GM12864 (cell line): ENCODE measurements around the gene GMPR2.

Source experiments
- DNase-seq: peaks from one replicate; pipeline ENCODE4 v3.0.0-alpha.2; 2011; ENCODE audit warnings: low read depth
- H3K4me3 ChIP-seq: 2 replicates; pipeline ENCODE4 v1.5.1; 2011; ENCODE audit warnings: mild to moderate bottlenecking, low read depth, low read length, control low read depth
- TF ChIP-seq, protein P1 (sequence below): IDR thresholded peaks from 2 replicates; pipeline ENCODE4 v1.5.1; 2011; ENCODE audit warnings: low read depth, mild to moderate bottlenecking, moderate library complexity, low read length, control low read depth, inconsistent platforms; ENCODE audit errors: missing control alignments

Gene GMPR2

DNA sequence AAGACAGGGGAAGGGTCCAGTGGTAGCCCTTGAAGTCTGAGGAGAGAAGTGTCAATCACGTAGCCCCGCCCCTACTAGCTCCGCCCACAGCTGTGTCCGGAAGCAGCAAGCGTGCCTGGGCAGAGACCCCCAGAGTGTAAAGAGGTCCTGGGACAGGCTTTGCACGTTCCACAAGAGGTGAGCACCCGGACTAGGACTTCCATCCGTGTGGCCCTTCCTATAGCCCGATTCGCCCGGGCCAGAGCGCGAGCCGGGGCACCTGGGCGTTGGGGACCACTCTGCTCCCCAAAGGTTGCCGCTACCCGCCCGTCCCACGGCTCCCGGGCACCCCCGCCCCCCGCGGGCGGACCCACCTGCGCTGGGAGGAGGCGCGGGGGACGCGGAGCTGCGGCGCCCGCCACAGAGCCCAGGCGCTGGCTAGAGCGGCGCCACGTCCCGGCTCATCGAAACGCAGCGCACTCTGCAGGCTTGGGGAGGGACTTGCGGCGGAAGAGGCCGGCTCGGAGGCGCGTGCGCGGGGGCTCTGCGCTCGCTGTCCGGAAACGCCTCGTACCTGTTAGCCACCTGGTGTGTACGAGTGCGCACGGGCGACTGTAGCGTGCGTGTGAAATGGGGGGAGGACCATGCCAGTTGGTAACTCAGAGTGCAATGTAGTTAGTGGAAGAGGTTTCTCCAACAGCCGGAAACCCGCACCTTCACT is 38.6 kb downstream of the GMPR2 start, which contains the start of gene RABGGTA:
Gene RABGGTA, minus strand, starts transcription at position 464 of the 700 bp plus-strand sequence. CDS start 482 bp downstream, outside the sequence.
- H3K4me3 ChIP-seq: peak within 1 kb of the TSS; percentile 68
- TF ChIP-seq, protein P1, sequence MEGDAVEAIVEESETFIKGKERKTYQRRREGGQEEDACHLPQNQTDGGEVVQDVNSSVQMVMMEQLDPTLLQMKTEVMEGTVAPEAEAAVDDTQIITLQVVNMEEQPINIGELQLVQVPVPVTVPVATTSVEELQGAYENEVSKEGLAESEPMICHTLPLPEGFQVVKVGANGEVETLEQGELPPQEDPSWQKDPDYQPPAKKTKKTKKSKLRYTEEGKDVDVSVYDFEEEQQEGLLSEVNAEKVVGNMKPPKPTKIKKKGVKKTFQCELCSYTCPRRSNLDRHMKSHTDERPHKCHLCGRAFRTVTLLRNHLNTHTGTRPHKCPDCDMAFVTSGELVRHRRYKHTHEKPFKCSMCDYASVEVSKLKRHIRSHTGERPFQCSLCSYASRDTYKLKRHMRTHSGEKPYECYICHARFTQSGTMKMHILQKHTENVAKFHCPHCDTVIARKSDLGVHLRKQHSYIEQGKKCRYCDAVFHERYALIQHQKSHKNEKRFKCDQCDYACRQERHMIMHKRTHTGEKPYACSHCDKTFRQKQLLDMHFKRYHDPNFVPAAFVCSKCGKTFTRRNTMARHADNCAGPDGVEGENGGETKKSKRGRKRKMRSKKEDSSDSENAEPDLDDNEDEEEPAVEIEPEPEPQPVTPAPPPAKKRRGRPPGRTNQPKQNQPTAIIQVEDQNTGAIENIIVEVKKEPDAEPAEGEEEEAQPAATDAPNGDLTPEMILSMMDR: peak; percentile 80
- DNase-seq: peak; percentile 82

DNA sequence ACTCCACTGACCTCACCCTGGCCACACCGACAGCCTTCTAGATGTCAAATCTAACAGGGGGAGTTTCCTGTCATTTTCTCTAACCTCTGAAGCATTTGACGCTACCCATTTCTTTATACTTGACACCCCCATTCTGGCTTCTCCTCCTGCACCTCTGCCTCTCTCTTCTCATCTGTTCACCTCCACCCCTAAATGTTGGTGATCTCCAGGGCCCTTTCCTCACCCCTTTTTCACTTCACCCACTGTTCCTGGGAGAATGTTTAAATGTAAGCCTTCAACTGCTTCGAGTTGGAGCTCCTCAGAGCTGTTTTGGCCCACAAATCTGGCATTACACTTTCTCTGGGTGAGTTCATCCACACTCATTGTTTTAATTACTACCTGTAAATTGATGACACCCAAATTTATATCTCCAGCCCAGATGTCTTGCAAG is 39.1 kb downstream of the GMPR2 start:
- no peak for DNase-seq
- TF ChIP-seq, protein P1: no peak
- H3K4me3 ChIP-seq: peak overlapping the region; percentile 68

DNA sequence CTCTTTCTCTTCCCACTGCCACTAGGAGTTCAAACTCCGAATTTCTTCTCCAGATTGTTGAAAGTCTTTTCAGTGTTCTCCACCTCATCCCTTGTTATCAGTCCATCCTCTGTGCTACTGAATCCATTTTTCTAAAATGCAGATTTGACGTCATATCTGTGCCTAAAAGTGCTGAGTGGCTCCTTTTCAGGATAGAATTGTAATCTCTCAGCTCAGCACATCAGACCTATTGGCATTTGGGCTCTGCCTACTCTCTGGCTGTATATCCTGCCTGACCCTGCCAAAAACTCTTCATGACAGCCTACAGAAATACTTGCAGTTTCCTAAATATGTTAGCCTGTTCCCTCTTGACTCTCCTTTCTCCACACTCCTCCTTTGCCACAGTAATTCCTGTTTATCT is 39.7 kb downstream of the GMPR2 start:
- no peak for DNase-seq
- H3K4me3 ChIP-seq: no peak overlapping the region; the same call in 1 of the 2 replicates
- TF ChIP-seq, protein P1: no peak

DNA sequence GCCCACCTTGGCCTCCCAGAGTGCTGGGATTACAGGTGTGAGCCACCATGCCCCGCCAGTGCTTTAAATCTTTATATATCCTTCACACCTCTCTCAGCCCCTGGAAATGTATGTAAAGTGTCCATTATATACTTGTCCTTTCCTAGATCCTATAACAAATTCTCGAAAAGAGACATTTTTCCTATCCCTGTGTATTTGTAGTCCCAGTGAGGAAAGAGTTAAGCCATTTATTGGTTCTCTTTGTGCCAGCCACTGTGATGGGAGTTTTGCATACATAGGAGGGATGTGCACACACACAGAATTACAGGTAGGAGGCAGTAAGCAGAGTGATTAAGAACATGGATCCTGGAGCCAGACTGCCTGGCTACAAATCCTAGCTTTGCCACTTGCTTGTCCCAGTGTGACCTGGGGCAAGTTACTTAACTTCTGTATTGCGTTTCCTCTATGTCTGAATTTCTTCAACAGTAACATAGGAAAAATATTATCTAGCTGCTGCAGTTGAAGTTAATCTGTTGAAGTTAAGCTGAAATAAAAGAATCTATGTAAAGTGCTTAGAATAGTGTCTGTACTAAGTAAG is 40.8 kb downstream of the GMPR2 start:
- TF ChIP-seq, protein P1: peak; percentile 41
- DNase-seq: no peak
- no peak overlapping the region; the same call in 1 of the 2 replicates for H3K4me3 ChIP-seq

DNA sequence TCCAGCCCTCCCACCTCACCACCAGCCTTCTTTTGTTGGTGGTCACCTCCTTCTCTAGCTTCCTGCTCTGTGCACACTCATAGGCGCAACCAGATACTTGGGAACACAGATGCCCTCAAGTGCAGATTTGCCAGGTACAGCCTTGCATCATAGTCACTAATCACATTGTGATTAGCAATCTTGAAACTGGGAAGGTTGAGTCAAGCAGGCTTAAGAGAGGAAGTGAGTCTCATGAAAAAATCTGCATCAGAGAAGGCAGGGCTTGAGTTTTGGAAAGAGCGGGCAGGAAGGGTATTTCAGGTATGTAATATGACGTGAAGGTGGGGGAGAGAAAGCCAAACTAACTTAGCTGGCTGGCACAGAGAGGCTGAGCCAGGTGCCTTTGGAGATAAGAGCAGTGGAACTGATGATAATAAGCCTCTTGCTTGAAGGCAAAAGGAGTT is 41.4 kb downstream of the GMPR2 start:
- DNase-seq: peak; percentile 85
- H3K4me3 ChIP-seq: no peak overlapping the region; the same call in none of the 2 replicates
- TF ChIP-seq, protein P1: no peak

DNA sequence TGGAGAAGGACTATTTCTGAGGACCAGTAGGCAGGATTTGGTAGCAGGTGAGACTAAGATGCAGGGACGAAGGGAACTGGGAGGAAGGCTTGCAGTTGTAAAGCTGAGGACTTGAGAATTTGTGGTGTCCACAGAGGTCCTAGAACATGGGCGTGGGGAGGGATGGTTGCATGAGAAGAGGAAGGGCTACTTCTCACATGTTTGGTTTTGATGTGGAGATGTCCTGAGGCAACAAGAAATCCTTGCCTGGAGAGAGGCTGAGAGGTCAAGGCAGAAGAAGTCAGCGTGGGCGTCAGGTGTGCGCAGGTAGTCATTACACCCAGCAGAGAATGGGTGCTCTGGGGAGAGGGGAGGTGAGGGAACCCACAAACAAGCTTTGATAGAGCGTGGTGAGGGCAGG is 44.3 kb downstream of the GMPR2 start:
- no peak overlapping the region for H3K4me3 ChIP-seq
- no peak for DNase-seq
- TF ChIP-seq, protein P1: no peak
